ENCODE measurements around the gene NUP153. TPM values are rescaled to one million over a fixed set of nuclear protein-coding genes. Genes with fewer than 3 reads are reported as not detected.

Gene NUP153
- total RNA-seq, 1 experiment from 2014 or later = 67.0 TPM

Other genes starting within 250 kb of the NUP153 start
- 8.5 to 10.3 TPM (median 9.4 TPM) in 3 replicates for gene FAM8A1, start 106.6 kb downstream of the NUP153 start, total RNA-seq (2021)

Measured in WTC11 (cell line).